HCT116 (cell line): ENCODE data around the gene PIGC. TPM values are rescaled to one million over a fixed set of nuclear protein-coding genes. Genes with fewer than 3 reads are reported as not detected.

Experiments used
- ATAC-seq: fragments of 200-7000 bp; cut with Tn5 transposase; 2 replicates; pipeline ENCODE4 v1.9.1; 2020; ENCODE audit warnings: mild to moderate bottlenecking, moderate library complexity
- BruUV-seq: library from RNA; stranded (reverse); fragments of 400-500 nt; replicated peaks from 2 replicates; lab custom pipeline; 2021; lab: Mats Ljungman, UMichigan
- CTCF ChIA-PET: fragments of 300-600 bp; sonication (Branson Sonifier 250); formaldehyde crosslinking; loops from one replicate; lab custom pipeline; 2021; ENCODE audit warnings: antibody characterized with exemption; lab: Charles Lee
- POLR2A ChIA-PET: fragments of 300-600, 350-600 bp; sonication (Branson Sonifier 250); formaldehyde crosslinking; loops from one replicate; lab custom pipeline; 2021; ENCODE audit warnings: antibody characterized with exemption; lab: Charles Lee
- RAD21 ChIA-PET, 2 experiments: fragments of 300-600 bp; sonication (Branson Sonifier 250); formaldehyde crosslinking; loops; one replicate each; lab custom pipeline; 2023; ENCODE audit warnings: low total read pairs in 2 of 2; ENCODE audit not compliant: uncharacterized antibody in 2 of 2, unreplicated experiment in 2 of 2, low non-redundant PET in 1 of 2; lab: Charles Lee
- DNase-seq: peaks from one replicate; pipeline ENCODE4 v3.0.0-alpha.2; 2010; ENCODE audit warnings: low read depth, low spot score
- H2AFZ ChIP-seq: fragments of 200-600 bp; shearing (Covaris generic), sonication (generic); 2 replicates; pipeline ENCODE4 v1.6.1; 2017; ENCODE audit warnings: low read depth, mixed run types, mixed read lengths, antibody characterized with exemption, low read length; ENCODE audit not compliant: poor library complexity, severe bottlenecking
- H3K27ac ChIP-seq: 2 replicates; pipeline ENCODE4 v1.5.1; 2012; ENCODE audit warnings: low read depth, low read length
- H3K27me3 ChIP-seq: fragments of 200-600 bp; sonication (generic); 2 replicates; pipeline ENCODE4 v1.6.1; 2016; ENCODE audit warnings: mixed run types, low read length, mixed read lengths; ENCODE audit not compliant: insufficient read depth
- H3K36me3 ChIP-seq, 2 experiments: fragments of 200-500 bp in 1 of 2; fragments of 200-600 bp in 1 of 2; sonication (Bioruptor generic) in 1 of 2; sonication (generic) in 1 of 2; 2 replicates each; pipeline versions ENCODE4 v1.5.1 to v1.6.1; 2014 to 2016; ENCODE audit warnings: low read length in 2 of 2, inconsistent platforms in 1 of 2, mixed read lengths in 1 of 2, mixed run types in 1 of 2; ENCODE audit not compliant: insufficient read depth in 2 of 2, control insufficient read depth in 1 of 2
- H3K4me1 ChIP-seq, 2 experiments: fragments of 200-600 bp in 1 of 2; sonication (generic) in 1 of 2; 2 replicates each; pipeline versions ENCODE4 v1.5.1 to v1.6.1; 2012 to 2017; ENCODE audit warnings: low read length in 2 of 2, inconsistent platforms in 1 of 2, mild to moderate bottlenecking in 1 of 2, mixed read lengths in 1 of 2, mixed run types in 1 of 2, moderate library complexity in 1 of 2; ENCODE audit not compliant: insufficient read depth in 2 of 2, control insufficient read depth in 1 of 2
- H3K4me2 ChIP-seq: fragments of 200-600 bp; sonication (generic); 2 replicates; pipeline ENCODE4 v1.6.1; 2017; ENCODE audit warnings: mixed run types, low read length, mixed read lengths
- H3K4me3 ChIP-seq, 2 experiments: fragments of 200-600 bp in 1 of 2; sonication (generic) in 1 of 2; replicated peaks in 1 of 2; 2 replicates each; pipeline ENCODE4 v1.5.1; 2011 to 2016; ENCODE audit warnings: low read length in 2 of 2, control low read depth in 1 of 2, low read depth in 1 of 2, mild to moderate bottlenecking in 1 of 2, mixed read lengths in 1 of 2, mixed run types in 1 of 2
- H3K79me2 ChIP-seq: fragments of 200-600 bp; sonication (generic); 2 replicates; pipeline ENCODE4 v1.6.1; 2017; ENCODE audit warnings: mild to moderate bottlenecking, mixed run types, low read length, moderate library complexity, mixed read lengths; ENCODE audit not compliant: insufficient read depth
- H3K9ac ChIP-seq: fragments of 200-600 bp; sonication (generic); 2 replicates; pipeline ENCODE4 v1.6.1; 2016; ENCODE audit warnings: low read length, mixed read lengths
- H3K9me2 ChIP-seq: fragments of 200-600 bp; sonication (generic), shearing (Covaris generic); 2 replicates; pipeline ENCODE4 v1.6.1; 2017; ENCODE audit warnings: mixed run types, mild to moderate bottlenecking, moderate library complexity; ENCODE audit not compliant: insufficient read depth
- H3K9me3 ChIP-seq, 2 experiments: fragments of 200-500 bp in 1 of 2; fragments of 200-600 bp in 1 of 2; sonication (Bioruptor generic) in 1 of 2; sonication (generic) in 1 of 2; 2 replicates each; pipeline ENCODE4 v1.6.1; 2014 to 2017; ENCODE audit warnings: low read length in 2 of 2, mixed read lengths in 2 of 2, inconsistent platforms in 1 of 2, low read depth in 1 of 2, mild to moderate bottlenecking in 1 of 2, mixed run types in 1 of 2, moderate library complexity in 1 of 2; ENCODE audit not compliant: control insufficient read depth in 1 of 2, insufficient read depth in 1 of 2
- H4K20me1 ChIP-seq: fragments of 200-600 bp; sonication (generic), shearing (Covaris generic); 2 replicates; pipeline ENCODE4 v1.6.1; 2017; ENCODE audit warnings: mixed run types, mild to moderate bottlenecking, moderate library complexity; ENCODE audit not compliant: insufficient read depth
- CBX3 ChIP-seq: IDR thresholded peaks from 2 replicates; pipeline ENCODE4 v1.6.1; 2012; ENCODE audit warnings: low read depth
- CEBPB ChIP-seq: IDR thresholded peaks from 2 replicates; pipeline ENCODE4 v1.6.1; 2012; ENCODE audit warnings: low read depth
- EGR1 ChIP-seq: IDR thresholded peaks from 2 replicates; pipeline ENCODE4 v1.6.1; 2012; ENCODE audit warnings: low read depth
- ELF1 ChIP-seq: IDR thresholded peaks from 2 replicates; pipeline ENCODE4 v1.6.1; 2012; ENCODE audit warnings: low read depth, borderline replicate concordance
- EZH2phosphoT487 ChIP-seq: fragments of 200-600 bp; IDR thresholded peaks from 2 replicates; pipeline ENCODE4 v1.6.1; 2018; ENCODE audit warnings: antibody characterized with exemption, borderline replicate concordance
- JUND ChIP-seq: IDR thresholded peaks from 2 replicates; pipeline ENCODE4 v1.6.1; 2012
- POLR2A ChIP-seq: IDR thresholded peaks from 2 replicates; pipeline ENCODE4 v1.7.0; 2011; ENCODE audit warnings: borderline replicate concordance; ENCODE audit not compliant: insufficient read depth, insufficient read length; ENCODE audit errors: extremely low read depth
- POLR2AphosphoS5 ChIP-seq: IDR thresholded peaks from 2 replicates; pipeline ENCODE4 v1.6.1; 2011; ENCODE audit warnings: mild to moderate bottlenecking, low read depth, low read length, moderate library complexity
- RAD21 ChIP-seq: IDR thresholded peaks from 2 replicates; pipeline ENCODE4 v1.6.1; 2012; ENCODE audit warnings: low read depth, mild to moderate bottlenecking
- SIN3A ChIP-seq: IDR thresholded peaks from 2 replicates; pipeline ENCODE4 v1.6.1; 2012; ENCODE audit warnings: low read depth
- SP1 ChIP-seq: IDR thresholded peaks from 2 replicates; pipeline ENCODE4 v1.6.1; 2012; ENCODE audit warnings: low read depth
- SRF ChIP-seq: IDR thresholded peaks from 2 replicates; pipeline ENCODE4 v1.6.1; 2012; ENCODE audit warnings: low read depth
- TCF7L2 ChIP-seq: IDR thresholded peaks from 2 replicates; pipeline ENCODE4 v1.7.0; 2011; ENCODE audit warnings: borderline replicate concordance, inconsistent platforms; ENCODE audit not compliant: insufficient read depth, insufficient read length; ENCODE audit errors: extremely low read depth
- ZFX ChIP-seq: fragments of 450-650 bp; IDR thresholded peaks from 2 replicates; pipeline ENCODE4 v1.6.1; 2017
- ZNF274 ChIP-seq: fragments of 200-500 bp; sonication (Bioruptor generic); IDR thresholded peaks from 2 replicates; pipeline ENCODE4 v1.6.1; 2014; ENCODE audit warnings: mild to moderate bottlenecking, low read depth, low read length, inconsistent platforms
- intact Hi-C: fragments of 100-400 bp; cut with micrococcal nuclease; formaldehyde crosslinking; loops from 2 replicates; pipeline ENCODE4 v1.10.0; 2022
- total RNA-seq: library from RNA; stranded (reverse); gene quantifications from one replicate; pipeline ENCODE4 v1.2.1, GENCODE V29; 2021; ENCODE audit not compliant: unreplicated experiment
- TF ChIP-seq, protein P1 (sequence below): IDR thresholded peaks from 2 replicates; pipeline ENCODE4 v1.6.1; 2011; ENCODE audit warnings: mild to moderate bottlenecking, low read length, moderate library complexity; ENCODE audit not compliant: insufficient replicate concordance; ENCODE audit errors: extremely low read depth
- TF ChIP-seq, protein P2 (sequence below): IDR thresholded peaks from 2 replicates; pipeline ENCODE4 v1.6.1; 2012; ENCODE audit warnings: low read depth
- TF ChIP-seq, protein P3 (sequence below): IDR thresholded peaks from 2 replicates; pipeline ENCODE4 v1.6.1; 2012
- TF ChIP-seq, protein P4 (sequence below), 3 experiments: fragments of 200-600 bp in 1 of 3; sonication (generic) in 1 of 3; IDR thresholded peaks in 2 of 3; conservative IDR thresholded peaks in 1 of 3; 2 replicates each; pipeline ENCODE4 v1.5.1; 2012 to 2017; ENCODE audit warnings: low read depth in 2 of 3, low read length in 2 of 3, antibody characterized with exemption in 1 of 3, borderline replicate concordance in 1 of 3, control low read depth in 1 of 3, mild to moderate bottlenecking in 1 of 3, mixed read lengths in 1 of 3, mixed run types in 1 of 3, moderate library complexity in 1 of 3; ENCODE audit not compliant: insufficient read depth in 1 of 3
- TF ChIP-seq, protein P5 (sequence below): IDR thresholded peaks from 2 replicates; pipeline ENCODE4 v1.6.1; 2012

The PIGC gene
- total RNA-seq, 1 experiment from 2014 or later: 11.9 TPM

DNA sequence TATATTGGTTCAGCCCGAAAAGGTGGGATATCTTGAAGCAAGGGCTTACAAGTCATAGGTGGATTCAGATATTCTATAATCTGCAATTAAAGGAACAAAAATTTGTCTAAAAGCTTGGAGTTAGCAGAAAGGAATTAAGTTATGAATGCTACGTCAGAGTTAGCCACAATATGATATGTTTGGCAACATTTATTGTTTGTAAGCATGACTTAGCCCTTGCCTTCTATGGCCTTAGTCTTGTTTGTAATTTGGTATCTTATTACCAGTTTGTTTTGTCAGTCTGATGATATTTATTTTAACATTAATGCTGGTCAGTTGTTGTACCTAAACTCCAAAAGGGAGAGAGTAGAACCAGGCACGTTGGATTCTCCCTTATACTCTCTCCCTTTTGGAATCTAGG lies 46.0 kb upstream of the PIGC start:
- H3K27ac ChIP-seq: no peak overlapping the region
- intact Hi-C loops: no loop called here
- H3K9me2 ChIP-seq: no peaks in the 10 kb centered on the region
- no peak for DNase-seq
- H3K79me2 ChIP-seq: no peaks in the 10 kb centered on the region
- H3K36me3 ChIP-seq: no peaks in the 10 kb centered on the region
- CTCF ChIA-PET: no interaction called here
- TF ChIP-seq CEBPB: no peak
- TF ChIP-seq, protein P1, sequence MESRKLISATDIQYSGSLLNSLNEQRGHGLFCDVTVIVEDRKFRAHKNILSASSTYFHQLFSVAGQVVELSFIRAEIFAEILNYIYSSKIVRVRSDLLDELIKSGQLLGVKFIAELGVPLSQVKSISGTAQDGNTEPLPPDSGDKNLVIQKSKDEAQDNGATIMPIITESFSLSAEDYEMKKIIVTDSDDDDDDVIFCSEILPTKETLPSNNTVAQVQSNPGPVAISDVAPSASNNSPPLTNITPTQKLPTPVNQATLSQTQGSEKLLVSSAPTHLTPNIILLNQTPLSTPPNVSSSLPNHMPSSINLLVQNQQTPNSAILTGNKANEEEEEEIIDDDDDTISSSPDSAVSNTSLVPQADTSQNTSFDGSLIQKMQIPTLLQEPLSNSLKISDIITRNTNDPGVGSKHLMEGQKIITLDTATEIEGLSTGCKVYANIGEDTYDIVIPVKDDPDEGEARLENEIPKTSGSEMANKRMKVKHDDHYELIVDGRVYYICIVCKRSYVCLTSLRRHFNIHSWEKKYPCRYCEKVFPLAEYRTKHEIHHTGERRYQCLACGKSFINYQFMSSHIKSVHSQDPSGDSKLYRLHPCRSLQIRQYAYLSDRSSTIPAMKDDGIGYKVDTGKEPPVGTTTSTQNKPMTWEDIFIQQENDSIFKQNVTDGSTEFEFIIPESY: no peak
- no peak for TF ChIP-seq SP1
- TF ChIP-seq POLR2AphosphoS5: no peak
- TF ChIP-seq, protein P2, sequence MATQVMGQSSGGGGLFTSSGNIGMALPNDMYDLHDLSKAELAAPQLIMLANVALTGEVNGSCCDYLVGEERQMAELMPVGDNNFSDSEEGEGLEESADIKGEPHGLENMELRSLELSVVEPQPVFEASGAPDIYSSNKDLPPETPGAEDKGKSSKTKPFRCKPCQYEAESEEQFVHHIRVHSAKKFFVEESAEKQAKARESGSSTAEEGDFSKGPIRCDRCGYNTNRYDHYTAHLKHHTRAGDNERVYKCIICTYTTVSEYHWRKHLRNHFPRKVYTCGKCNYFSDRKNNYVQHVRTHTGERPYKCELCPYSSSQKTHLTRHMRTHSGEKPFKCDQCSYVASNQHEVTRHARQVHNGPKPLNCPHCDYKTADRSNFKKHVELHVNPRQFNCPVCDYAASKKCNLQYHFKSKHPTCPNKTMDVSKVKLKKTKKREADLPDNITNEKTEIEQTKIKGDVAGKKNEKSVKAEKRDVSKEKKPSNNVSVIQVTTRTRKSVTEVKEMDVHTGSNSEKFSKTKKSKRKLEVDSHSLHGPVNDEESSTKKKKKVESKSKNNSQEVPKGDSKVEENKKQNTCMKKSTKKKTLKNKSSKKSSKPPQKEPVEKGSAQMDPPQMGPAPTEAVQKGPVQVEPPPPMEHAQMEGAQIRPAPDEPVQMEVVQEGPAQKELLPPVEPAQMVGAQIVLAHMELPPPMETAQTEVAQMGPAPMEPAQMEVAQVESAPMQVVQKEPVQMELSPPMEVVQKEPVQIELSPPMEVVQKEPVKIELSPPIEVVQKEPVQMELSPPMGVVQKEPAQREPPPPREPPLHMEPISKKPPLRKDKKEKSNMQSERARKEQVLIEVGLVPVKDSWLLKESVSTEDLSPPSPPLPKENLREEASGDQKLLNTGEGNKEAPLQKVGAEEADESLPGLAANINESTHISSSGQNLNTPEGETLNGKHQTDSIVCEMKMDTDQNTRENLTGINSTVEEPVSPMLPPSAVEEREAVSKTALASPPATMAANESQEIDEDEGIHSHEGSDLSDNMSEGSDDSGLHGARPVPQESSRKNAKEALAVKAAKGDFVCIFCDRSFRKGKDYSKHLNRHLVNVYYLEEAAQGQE: no peak
- no peak for TF ChIP-seq SIN3A
- no peak for TF ChIP-seq EZH2phosphoT487
- TF ChIP-seq ZNF274: no peak
- TF ChIP-seq, protein P3, sequence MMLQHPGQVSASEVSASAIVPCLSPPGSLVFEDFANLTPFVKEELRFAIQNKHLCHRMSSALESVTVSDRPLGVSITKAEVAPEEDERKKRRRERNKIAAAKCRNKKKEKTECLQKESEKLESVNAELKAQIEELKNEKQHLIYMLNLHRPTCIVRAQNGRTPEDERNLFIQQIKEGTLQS: no peak
- TF ChIP-seq ZFX: no peak
- TF ChIP-seq JUND: no peak
- TF ChIP-seq, protein P4, sequence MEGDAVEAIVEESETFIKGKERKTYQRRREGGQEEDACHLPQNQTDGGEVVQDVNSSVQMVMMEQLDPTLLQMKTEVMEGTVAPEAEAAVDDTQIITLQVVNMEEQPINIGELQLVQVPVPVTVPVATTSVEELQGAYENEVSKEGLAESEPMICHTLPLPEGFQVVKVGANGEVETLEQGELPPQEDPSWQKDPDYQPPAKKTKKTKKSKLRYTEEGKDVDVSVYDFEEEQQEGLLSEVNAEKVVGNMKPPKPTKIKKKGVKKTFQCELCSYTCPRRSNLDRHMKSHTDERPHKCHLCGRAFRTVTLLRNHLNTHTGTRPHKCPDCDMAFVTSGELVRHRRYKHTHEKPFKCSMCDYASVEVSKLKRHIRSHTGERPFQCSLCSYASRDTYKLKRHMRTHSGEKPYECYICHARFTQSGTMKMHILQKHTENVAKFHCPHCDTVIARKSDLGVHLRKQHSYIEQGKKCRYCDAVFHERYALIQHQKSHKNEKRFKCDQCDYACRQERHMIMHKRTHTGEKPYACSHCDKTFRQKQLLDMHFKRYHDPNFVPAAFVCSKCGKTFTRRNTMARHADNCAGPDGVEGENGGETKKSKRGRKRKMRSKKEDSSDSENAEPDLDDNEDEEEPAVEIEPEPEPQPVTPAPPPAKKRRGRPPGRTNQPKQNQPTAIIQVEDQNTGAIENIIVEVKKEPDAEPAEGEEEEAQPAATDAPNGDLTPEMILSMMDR (IDR thresholded peaks at IDR 0.05 in 2 of 3, conservative IDR thresholded peaks at IDR 0.05 in 1 of 3; ENCODE audit: borderline replicate concordance in 1 of 3, insufficient read depth in 1 of 3, low read depth in 2 of 3, low read length in 2 of 3): no peak
- no peak for TF ChIP-seq EGR1
- no peak for TF ChIP-seq SRF
- TF ChIP-seq CBX3: no peak
- TF ChIP-seq POLR2A: no peak
- TF ChIP-seq RAD21: no peak
- TF ChIP-seq ELF1: no peak
- TF ChIP-seq, protein P5, sequence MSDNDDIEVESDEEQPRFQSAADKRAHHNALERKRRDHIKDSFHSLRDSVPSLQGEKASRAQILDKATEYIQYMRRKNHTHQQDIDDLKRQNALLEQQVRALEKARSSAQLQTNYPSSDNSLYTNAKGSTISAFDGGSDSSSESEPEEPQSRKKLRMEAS: no peak
- no peak for TF ChIP-seq TCF7L2
- TF ChIP-seq, all 23 proteins: peak for 0
- H3K27me3 ChIP-seq: no peaks in the 10 kb centered on the region
- H4K20me1 ChIP-seq: no peaks in the 10 kb centered on the region
- ChIA-PET POLR2A (no interaction called here), RAD21 (no interaction called here)
- no TSS peak for BruUV-seq
- H3K9me3 ChIP-seq: no peaks in the 10 kb centered on the region
- H3K4me3 ChIP-seq: no peak overlapping the region
- no peak for ATAC-seq
- no peak overlapping the region for H3K4me2 ChIP-seq
- no peaks in the 10 kb centered on the region for H3K4me1 ChIP-seq
- H2AFZ ChIP-seq: no peak overlapping the region
- H3K9ac ChIP-seq: no peak overlapping the region
